Anterior cingulate cortex (tissue), 58 donors: Measurements from ENCODE around the gene RPP21.

Experiments
- DNase-seq, 58 donors: peaks; one replicate each; lab custom pipeline; 2025; lab: John Stamatoyannopoulos, UW

RPP21 gene

GRCh38 chr6:30328397-30328796 lies 16.6 kb upstream of the RPP21 start:
- no peak for DNase-seq

GRCh38 chr6:30329331-30329730 lies 15.6 kb upstream of the RPP21 start:
- DNase-seq, result no peak

- no peak for DNase-seq
These were observed 13.0 kb upstream of the RPP21 start for GRCh38 chr6:30331981-30332380.

GRCh38 chr6:30334075-30334783 lies 10.7 kb upstream of the RPP21 start:
- no peak for DNase-seq

GRCh38 chr6:30340589-30341054 lies 4.3 kb upstream of the RPP21 start:
- DNase-seq, result no peak

- DNase-seq, result no peak
These were observed 3.7 kb upstream of the RPP21 start for GRCh38 chr6:30341218-30341617.

GRCh38 chr6:30341728-30342127 lies 3.2 kb upstream of the RPP21 start:
- DNase-seq, result no peak

- DNase-seq, result peak in 1 of 58 donors; percentile 26
These were observed 627 bp upstream of the RPP21 start for GRCh38 chr6:30344191-30344867.

- DNase-seq, result no peak
These were observed 896 bp downstream of the RPP21 start for GRCh38 chr6:30345852-30346251.

GRCh38 chr6:30348957-30349356 lies 4.0 kb downstream of the RPP21 start:
- no peak for DNase-seq

- no peak for DNase-seq
These were observed 4.6 kb downstream of the RPP21 start for GRCh38 chr6:30349421-30350177.

- DNase-seq, result no peak
These were observed 5.6 kb downstream of the RPP21 start for GRCh38 chr6:30350524-30350923.

GRCh38 chr6:30352550-30352949 lies 7.6 kb downstream of the RPP21 start:
- DNase-seq, result no peak

- no peak for DNase-seq
These were observed 10.3 kb downstream of the RPP21 start for GRCh38 chr6:30355281-30355680.

GRCh38 chr6:30356536-30356935 lies 11.6 kb downstream of the RPP21 start:
- no peak for DNase-seq

GRCh38 chr6:30357678-30358540 lies 13.0 kb downstream of the RPP21 start:
- peak in 52 of 58 donors; percentile 2 to 77 (median 40) for DNase-seq

GRCh38 chr6:30359276-30359675 lies 14.3 kb downstream of the RPP21 start:
- no peak for DNase-seq

GRCh38 chr6:30360139-30360538 lies 15.2 kb downstream of the RPP21 start:
- DNase-seq, result no peak

- DNase-seq, result no peak
These were observed 16.7 kb downstream of the RPP21 start for GRCh38 chr6:30361661-30362060.

- no peak for DNase-seq
These were observed 18.5 kb downstream of the RPP21 start for GRCh38 chr6:30363459-30363858.
